Activated naive CD4-positive, alpha-beta T cell treated with anti-CD3 and anti-CD28 coated beads, Interleukin-2, amount 10 ng/mL, durations not matched to agents 7 days and 5 days (primary cell): Measurements from ENCODE around the gene TMPRSS11A.

Experiments
- CTCF ChIA-PET: fragments of 350-600 bp; sonication (Branson Sonifier 250); formaldehyde crosslinking; loops from one replicate; lab custom pipeline; 2021; ENCODE audit warnings: antibody characterized with exemption; lab: Charles Lee
- DNase-seq: peaks from one replicate; pipeline ENCODE4 v3.0.0-alpha.2; 2020
- H3K27ac Mint-ChIP-seq: one replicate; pipeline ENCODE4 v1.8.0; 2021; ENCODE audit warnings: mild to moderate bottlenecking, moderate library complexity, mixed read lengths
- H3K27me3 Mint-ChIP-seq: one replicate; pipeline ENCODE4 v1.8.0; 2021; ENCODE audit warnings: mild to moderate bottlenecking, mixed read lengths
- H3K36me3 Mint-ChIP-seq: one replicate; pipeline ENCODE4 v1.8.0; 2021; ENCODE audit warnings: mixed read lengths
- H3K4me1 Mint-ChIP-seq: one replicate; pipeline ENCODE4 v1.8.0; 2021; ENCODE audit warnings: mixed read lengths
- H3K4me3 Mint-ChIP-seq: one replicate; pipeline ENCODE4 v1.8.0; 2021; ENCODE audit warnings: mild to moderate bottlenecking, moderate library complexity, mixed read lengths
- H3K9me3 Mint-ChIP-seq: one replicate; pipeline ENCODE4 v1.8.0; 2021; ENCODE audit warnings: mixed read lengths

The TMPRSS11A gene, protein sequence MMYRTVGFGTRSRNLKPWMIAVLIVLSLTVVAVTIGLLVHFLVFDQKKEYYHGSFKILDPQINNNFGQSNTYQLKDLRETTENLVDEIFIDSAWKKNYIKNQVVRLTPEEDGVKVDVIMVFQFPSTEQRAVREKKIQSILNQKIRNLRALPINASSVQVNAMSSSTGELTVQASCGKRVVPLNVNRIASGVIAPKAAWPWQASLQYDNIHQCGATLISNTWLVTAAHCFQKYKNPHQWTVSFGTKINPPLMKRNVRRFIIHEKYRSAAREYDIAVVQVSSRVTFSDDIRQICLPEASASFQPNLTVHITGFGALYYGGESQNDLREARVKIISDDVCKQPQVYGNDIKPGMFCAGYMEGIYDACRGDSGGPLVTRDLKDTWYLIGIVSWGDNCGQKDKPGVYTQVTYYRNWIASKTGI

DNA sequence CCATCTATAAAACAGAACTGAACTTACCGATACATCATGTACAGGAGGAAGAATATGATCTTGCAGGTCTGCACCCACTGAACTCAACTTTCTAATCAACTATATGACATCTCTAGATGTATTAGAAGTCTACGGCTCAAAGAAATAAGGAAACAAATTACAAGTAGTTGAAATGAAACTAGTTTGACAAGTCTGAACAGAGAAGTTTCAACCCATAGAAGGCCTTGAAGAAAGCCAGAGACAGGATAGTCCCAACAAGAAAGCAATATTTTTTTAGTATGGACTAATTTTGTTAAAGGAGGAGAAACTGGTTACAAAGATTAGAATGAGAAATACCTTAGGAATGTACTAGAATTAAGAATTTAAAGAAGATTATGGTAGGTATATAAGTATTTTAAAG, at the start of gene TMPRSS11A:
TSS of gene TMPRSS11A (minus strand) at position 138 of the 400 bp plus-strand sequence. CDS start at position 38, 100 bp downstream.
- no peaks in the 10 kb centered on the region for H3K36me3 Mint-ChIP-seq
- H3K4me1 Mint-ChIP-seq: no peaks in the 10 kb centered on the region
- H3K4me3 Mint-ChIP-seq: no peak within 1 kb of the TSS
- no peak within 1 kb of the TSS for H3K27ac Mint-ChIP-seq
- H3K9me3 Mint-ChIP-seq: no peaks in the 10 kb centered on the region
- no peak for DNase-seq
- H3K27me3 Mint-ChIP-seq: no peaks in the 10 kb centered on the region
- CTCF ChIA-PET: no interaction called here

DNA sequence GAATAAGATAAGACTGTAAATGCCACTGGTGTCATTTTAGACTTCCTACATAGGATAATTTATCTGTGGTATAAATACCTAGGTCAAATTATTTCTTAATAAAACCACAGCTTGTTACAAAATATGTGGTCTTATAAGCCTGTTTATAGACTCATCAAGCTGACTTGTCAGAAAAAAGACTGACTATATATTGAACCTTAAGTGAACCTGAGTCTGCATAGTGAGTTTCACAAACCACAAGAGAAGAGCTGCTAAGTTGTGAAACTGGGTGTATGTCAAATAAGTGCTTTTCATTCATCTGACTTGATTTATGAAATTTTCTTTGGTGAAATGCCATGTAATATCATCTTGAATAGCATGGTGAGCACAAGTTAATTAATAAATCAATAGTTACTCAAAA, 48.4 kb upstream of the TMPRSS11A start:
- CTCF ChIA-PET: no interaction called here
- Mint-ChIP-seq H3K9me3 (no peaks in the 10 kb centered on the region), H3K36me3 (no peaks in the 10 kb centered on the region), H3K27ac (no peak overlapping the region), H3K27me3 (no peaks in the 10 kb centered on the region), H3K4me1 (no peaks in the 10 kb centered on the region), H3K4me3 (no peak overlapping the region)
- DNase-seq: no peak

DNA sequence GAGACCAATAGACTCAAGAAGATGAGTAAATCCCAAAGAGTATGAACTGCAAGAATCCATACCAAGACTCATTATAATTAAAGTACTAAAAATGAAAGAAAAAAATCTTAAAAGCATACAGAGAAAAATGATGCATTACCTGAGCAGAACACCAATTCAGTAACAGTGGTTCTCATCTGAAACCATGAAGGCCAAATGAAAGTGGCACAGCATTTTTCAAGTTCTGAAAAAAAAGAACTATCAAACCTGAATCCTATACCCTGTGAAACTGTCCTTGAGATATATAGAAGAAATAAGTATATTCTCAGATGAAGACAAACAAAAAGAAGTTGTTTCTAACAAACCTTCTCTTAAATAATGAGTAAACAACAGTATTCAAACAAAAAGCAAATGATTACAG, 39.6 kb upstream of the TMPRSS11A start:
- H3K4me1 Mint-ChIP-seq: no peaks in the 10 kb centered on the region
- no peaks in the 10 kb centered on the region for H3K36me3 Mint-ChIP-seq
- no peak for DNase-seq
- H3K27me3 Mint-ChIP-seq: no peaks in the 10 kb centered on the region
- CTCF ChIA-PET: no interaction called here
- no peak overlapping the region for H3K4me3 Mint-ChIP-seq
- H3K27ac Mint-ChIP-seq: no peak overlapping the region
- no peaks in the 10 kb centered on the region for H3K9me3 Mint-ChIP-seq

DNA sequence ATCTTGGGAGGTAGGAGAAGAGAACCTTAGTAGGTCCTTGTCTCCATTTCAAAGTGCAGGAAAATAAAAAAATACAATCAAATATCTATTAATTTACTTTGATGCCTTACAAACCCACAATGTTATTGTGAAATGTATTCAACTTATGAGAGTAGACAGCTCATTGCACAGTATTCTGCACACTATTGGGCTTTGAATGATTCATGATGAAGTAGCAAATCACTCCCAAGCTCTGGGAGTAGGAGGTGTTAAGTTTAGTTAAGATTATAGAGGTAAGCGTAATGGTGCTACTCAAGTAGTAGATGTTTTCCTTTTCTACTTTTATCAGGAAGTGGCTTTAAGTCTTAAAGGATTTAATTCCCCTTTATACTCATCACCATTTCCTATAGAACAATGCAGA, 32.8 kb upstream of the TMPRSS11A start:
- CTCF ChIA-PET: no interaction called here
- H3K27me3 Mint-ChIP-seq: no peaks in the 10 kb centered on the region
- H3K9me3 Mint-ChIP-seq: no peaks in the 10 kb centered on the region
- H3K27ac Mint-ChIP-seq: no peak overlapping the region
- no peaks in the 10 kb centered on the region for H3K36me3 Mint-ChIP-seq
- no peak for DNase-seq
- peaks cover under 1% of the 10 kb centered on the region for H3K4me1 Mint-ChIP-seq
- no peak overlapping the region for H3K4me3 Mint-ChIP-seq

DNA sequence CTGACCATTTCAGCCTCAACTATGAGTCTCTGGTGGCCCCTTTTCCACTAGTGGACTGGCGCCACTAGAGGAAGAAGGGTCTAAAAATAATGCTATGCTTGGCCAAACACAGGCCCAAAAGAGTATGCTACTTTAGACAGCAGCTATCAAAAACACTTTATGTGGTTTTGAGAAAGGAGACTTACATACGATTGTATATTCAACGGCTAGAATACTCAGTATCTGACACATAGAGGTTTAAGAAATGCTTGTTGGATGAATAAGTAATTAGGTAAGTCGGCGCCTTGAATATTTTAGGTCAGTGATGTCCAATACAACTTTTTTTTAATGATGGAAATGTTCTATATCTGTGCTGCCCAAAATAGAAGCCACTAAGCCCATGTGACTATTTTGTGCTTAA, 25.7 kb upstream of the TMPRSS11A start:
- H3K9me3 Mint-ChIP-seq: no peaks in the 10 kb centered on the region
- peaks cover 2% of the 10 kb centered on the region for H3K4me1 Mint-ChIP-seq
- peaks cover 4% of the 10 kb centered on the region for H3K27me3 Mint-ChIP-seq
- no peak for DNase-seq
- CTCF ChIA-PET: no interaction called here
- H3K27ac Mint-ChIP-seq: no peak overlapping the region
- no peak overlapping the region for H3K4me3 Mint-ChIP-seq
- no peaks in the 10 kb centered on the region for H3K36me3 Mint-ChIP-seq

DNA sequence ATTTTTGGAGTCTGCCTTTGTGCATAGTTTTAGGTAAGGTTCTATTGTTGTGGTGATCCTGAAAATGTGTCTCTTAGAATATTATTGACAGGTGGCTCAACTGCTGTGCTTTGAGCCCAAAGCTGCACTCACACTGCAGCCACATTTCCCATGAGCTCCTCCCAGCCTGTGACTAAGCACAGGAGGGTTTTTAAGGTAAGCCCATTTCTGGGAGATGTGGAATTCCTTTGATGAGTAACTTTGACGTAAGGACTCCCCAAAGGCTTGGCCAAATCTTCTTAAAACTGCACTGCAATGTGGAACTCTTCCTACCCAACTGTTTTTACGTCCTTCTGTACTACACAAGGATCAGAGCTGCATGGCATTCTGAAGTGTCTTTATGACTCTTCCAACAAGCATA, 20.0 kb upstream of the TMPRSS11A start:
- no peaks in the 10 kb centered on the region for H3K4me1 Mint-ChIP-seq
- H3K27me3 Mint-ChIP-seq: peaks cover 4% of the 10 kb centered on the region
- H3K36me3 Mint-ChIP-seq: no peaks in the 10 kb centered on the region
- no peak overlapping the region for H3K4me3 Mint-ChIP-seq
- DNase-seq: no peak
- H3K27ac Mint-ChIP-seq: no peak overlapping the region
- CTCF ChIA-PET: no interaction called here
- H3K9me3 Mint-ChIP-seq: no peaks in the 10 kb centered on the region

DNA sequence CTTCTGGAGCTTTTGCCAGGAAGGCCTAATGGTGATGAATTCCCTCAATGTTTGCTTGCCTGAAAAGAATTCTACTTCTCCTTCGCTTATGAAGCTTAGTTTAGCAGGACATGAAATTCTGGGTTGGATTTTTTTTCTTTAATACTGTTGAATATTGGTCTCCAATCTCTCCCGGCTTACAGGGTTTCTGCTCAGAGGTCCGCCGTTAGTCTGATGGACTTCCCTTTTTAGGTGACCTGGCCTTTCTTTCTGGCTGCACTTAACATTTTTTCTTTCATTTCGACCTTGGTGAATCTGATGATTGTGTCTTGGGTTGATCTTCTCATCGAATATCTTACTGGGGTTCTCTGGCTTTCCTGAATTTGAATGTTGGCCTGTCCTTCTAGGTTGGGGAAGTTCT, 17.2 kb upstream of the TMPRSS11A start:
- CTCF ChIA-PET: interaction anchor here (1.1 to 1.4 kb wide), 2 partner anchors 14 to 69 kb away, joined by 3 read pairs; no protein-coding TSS in a partner anchor
- DNase-seq: no peak
- Mint-ChIP-seq H3K27ac (no peak overlapping the region), H3K4me1 (no peaks in the 10 kb centered on the region), H3K9me3 (no peaks in the 10 kb centered on the region), H3K4me3 (no peak overlapping the region), H3K36me3 (no peaks in the 10 kb centered on the region), H3K27me3 (no peaks in the 10 kb centered on the region)

DNA sequence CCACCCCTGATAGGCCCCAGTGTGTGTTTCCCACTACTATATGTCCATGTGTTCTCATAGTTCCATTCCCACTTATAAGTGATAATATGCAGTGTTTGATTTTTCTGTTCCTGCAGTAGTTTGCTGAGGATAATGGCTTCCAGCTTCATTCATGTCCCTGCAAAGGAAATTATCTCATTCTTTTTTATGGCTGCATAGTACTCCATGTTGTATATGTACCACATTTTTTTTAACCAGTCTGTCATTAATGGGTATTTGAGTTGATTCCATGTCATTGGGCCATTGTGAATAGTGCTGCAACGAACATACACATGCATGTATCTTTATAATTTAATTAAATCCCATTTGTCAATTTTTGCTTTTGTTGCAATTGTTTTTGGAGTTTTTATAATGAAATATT, 10.3 kb upstream of the TMPRSS11A start:
- CTCF ChIA-PET: no interaction called here
- Mint-ChIP-seq H3K27me3 (no peaks in the 10 kb centered on the region), H3K27ac (no peak overlapping the region), H3K9me3 (peaks cover 4% of the 10 kb centered on the region), H3K4me1 (no peaks in the 10 kb centered on the region), H3K36me3 (no peaks in the 10 kb centered on the region), H3K4me3 (no peak overlapping the region)
- no peak for DNase-seq

DNA sequence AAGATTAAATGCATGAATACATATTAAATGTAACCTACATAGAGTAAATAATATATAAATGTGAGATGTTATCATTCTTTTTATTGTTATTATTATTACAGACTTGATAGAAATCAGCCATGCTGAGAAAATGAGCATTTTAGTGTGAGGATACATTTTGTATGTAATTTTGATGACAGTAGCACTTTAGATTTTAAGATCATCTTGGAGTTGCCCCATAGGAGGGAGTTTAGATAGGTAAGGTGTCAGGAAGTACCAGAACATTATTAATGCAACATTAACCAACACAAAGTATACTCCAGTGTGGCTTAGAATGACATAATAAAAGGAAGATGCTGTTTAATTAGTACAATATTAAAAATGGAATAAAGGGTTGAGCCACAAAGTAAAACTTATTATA, 8.4 kb downstream of the TMPRSS11A start:
- CTCF ChIA-PET: no interaction called here
- DNase-seq: no peak
- no peak overlapping the region for H3K27ac Mint-ChIP-seq
- no peak overlapping the region for H3K4me3 Mint-ChIP-seq
- H3K4me1 Mint-ChIP-seq: no peaks in the 10 kb centered on the region
- H3K9me3 Mint-ChIP-seq: no peaks in the 10 kb centered on the region
- H3K36me3 Mint-ChIP-seq: no peaks in the 10 kb centered on the region
- H3K27me3 Mint-ChIP-seq: no peaks in the 10 kb centered on the region

DNA sequence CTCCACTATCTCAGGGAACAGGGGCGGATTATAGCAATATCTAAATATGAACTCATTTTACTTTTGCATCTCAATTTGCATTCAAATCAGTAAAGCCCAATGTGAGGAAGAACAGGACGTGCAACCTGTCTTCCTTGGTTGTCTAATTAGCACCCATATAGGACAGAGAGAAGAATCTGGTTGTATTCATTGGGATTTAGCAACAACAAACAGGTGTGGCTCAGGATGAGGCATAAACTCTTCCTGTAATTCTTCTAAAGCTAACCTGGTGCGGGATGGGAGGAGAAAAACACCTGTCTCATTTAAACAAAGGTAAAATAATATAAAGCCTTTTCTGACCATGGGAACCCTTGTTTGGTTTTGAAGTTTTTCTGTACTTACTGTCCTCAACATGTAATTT, 22.2 kb downstream of the TMPRSS11A start:
- Mint-ChIP-seq H3K27me3 (no peaks in the 10 kb centered on the region), H3K4me3 (no peak overlapping the region), H3K36me3 (no peaks in the 10 kb centered on the region), H3K9me3 (no peaks in the 10 kb centered on the region), H3K27ac (no peak overlapping the region), H3K4me1 (no peaks in the 10 kb centered on the region)
- CTCF ChIA-PET: no interaction called here
- DNase-seq: no peak

DNA sequence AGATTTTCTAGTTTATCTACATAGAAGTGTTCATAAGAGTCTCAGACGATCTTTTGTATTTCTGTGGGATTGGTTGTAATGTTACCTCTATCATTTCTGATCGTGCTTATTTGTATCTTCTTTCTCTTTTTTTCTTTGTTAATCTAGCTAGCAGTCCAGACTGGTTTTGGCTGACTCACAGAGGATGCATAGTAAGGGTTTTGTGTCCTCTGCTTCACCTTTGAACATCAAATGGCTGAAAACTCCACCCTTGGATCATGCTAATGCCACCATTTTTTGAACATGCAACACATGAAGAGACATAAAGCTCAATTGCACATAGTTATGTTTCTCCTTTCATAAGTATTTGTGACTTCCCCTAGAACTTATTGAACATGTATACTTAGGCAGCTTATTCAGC, 22.8 kb downstream of the TMPRSS11A start:
- Mint-ChIP-seq H3K9me3 (no peaks in the 10 kb centered on the region), H3K27me3 (no peaks in the 10 kb centered on the region), H3K27ac (no peak overlapping the region), H3K4me1 (no peaks in the 10 kb centered on the region), H3K36me3 (no peaks in the 10 kb centered on the region), H3K4me3 (no peak overlapping the region)
- CTCF ChIA-PET: no interaction called here
- no peak for DNase-seq

DNA sequence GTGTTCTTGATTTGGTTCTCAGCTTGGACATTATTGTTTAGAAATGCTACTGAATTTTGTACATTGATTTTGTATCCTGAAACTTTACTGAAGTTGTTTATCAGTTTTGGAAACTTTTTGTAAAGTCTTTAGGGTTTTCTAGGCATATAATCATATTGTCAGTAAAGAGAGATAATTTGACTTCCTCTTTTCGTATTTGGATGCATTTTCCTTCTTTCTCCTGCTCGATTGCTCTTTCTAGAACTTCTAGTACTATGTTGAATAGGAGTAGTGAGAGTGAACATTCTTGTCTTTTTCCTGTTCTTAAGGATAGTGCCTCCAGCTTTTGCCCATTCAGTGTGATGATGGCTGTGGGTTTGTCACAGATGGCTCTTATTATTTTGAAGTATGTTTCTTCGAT, 24.1 kb downstream of the TMPRSS11A start:
- CTCF ChIA-PET: no interaction called here
- H3K4me1 Mint-ChIP-seq: no peaks in the 10 kb centered on the region
- no peak overlapping the region for H3K4me3 Mint-ChIP-seq
- H3K9me3 Mint-ChIP-seq: no peaks in the 10 kb centered on the region
- DNase-seq: no peak
- no peak overlapping the region for H3K27ac Mint-ChIP-seq
- H3K36me3 Mint-ChIP-seq: no peaks in the 10 kb centered on the region
- H3K27me3 Mint-ChIP-seq: no peaks in the 10 kb centered on the region

DNA sequence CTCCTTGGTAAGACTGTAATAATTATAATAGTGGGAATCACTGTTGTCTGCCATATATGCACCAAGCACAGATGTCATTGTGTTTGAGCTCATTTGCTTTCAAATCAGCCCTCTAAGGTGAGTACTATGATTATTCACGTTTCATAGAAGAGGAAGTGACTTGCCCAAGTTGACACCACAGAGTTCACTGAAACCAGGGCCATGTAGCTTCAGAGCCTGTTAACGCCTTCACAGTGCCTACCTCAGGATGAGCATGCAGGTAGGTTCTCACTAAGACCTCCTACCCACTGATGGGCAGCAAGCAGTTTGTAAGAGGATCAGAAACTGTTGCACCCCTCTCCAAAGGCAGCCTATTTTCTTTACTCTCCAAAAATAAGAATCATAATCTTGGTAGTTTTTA, 27.4 kb downstream of the TMPRSS11A start:
- no peak overlapping the region for H3K27ac Mint-ChIP-seq
- no peaks in the 10 kb centered on the region for H3K9me3 Mint-ChIP-seq
- no peaks in the 10 kb centered on the region for H3K4me1 Mint-ChIP-seq
- no peak overlapping the region for H3K4me3 Mint-ChIP-seq
- H3K27me3 Mint-ChIP-seq: no peaks in the 10 kb centered on the region
- no peaks in the 10 kb centered on the region for H3K36me3 Mint-ChIP-seq
- DNase-seq: no peak
- CTCF ChIA-PET: no interaction called here

DNA sequence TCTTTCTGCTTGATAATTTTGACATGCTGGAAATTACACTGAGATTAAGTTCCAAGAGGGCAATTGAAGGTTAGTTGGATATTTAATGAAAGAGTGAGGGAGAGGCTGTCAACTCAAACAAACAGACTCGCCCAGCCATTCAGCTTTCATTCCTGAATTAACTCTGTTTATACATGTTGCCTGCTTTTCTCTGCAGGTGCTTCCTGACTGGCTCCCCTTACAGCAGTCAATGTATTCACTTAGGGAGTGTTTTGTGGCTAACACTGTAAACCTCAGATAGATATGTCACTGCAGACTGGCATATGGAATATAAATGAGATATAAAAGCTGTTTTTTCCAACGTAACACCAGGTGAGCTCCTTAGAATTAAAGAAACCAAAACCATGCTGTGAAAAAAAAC, 28.7 kb downstream of the TMPRSS11A start:
- Mint-ChIP-seq H3K9me3 (no peaks in the 10 kb centered on the region), H3K36me3 (no peaks in the 10 kb centered on the region), H3K4me3 (no peak overlapping the region), H3K27ac (no peak overlapping the region), H3K4me1 (no peaks in the 10 kb centered on the region), H3K27me3 (no peaks in the 10 kb centered on the region)
- DNase-seq: no peak
- CTCF ChIA-PET: no interaction called here

DNA sequence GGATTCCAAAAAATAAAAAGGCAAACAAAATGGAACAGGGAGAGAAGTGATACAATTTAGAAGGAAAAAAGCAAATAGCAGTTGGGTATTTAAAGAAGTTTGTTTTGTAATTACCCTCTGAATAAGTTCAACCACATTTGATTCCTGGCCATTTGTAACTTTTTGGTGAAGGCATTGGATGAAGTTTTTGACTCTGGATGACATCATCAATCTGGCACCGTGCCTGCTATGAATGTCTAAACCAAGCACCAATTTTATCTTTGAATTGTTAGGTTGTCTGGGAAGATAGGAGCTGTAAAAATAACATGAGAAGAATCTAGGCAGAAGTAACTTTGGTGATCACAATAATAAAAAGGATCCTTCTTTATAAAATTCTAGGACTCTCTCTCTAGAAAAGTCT, 29.5 kb downstream of the TMPRSS11A start:
- no peak for DNase-seq
- H3K27me3 Mint-ChIP-seq: no peaks in the 10 kb centered on the region

More for the DNA sequence above, 29.5 kb downstream of the TMPRSS11A start:
- CTCF ChIA-PET: no interaction called here
- Mint-ChIP-seq H3K4me1 (no peaks in the 10 kb centered on the region), H3K9me3 (no peaks in the 10 kb centered on the region), H3K27ac (no peak overlapping the region), H3K4me3 (no peak overlapping the region), H3K36me3 (no peaks in the 10 kb centered on the region)
